ENCODE data around the gene STK33.

Gene STK33

GRCh38 chr11:8371516-8371884 is 222.5 kb downstream of the STK33 start:
- POLR2A ChIA-PET, result no interaction called here

DNA sequence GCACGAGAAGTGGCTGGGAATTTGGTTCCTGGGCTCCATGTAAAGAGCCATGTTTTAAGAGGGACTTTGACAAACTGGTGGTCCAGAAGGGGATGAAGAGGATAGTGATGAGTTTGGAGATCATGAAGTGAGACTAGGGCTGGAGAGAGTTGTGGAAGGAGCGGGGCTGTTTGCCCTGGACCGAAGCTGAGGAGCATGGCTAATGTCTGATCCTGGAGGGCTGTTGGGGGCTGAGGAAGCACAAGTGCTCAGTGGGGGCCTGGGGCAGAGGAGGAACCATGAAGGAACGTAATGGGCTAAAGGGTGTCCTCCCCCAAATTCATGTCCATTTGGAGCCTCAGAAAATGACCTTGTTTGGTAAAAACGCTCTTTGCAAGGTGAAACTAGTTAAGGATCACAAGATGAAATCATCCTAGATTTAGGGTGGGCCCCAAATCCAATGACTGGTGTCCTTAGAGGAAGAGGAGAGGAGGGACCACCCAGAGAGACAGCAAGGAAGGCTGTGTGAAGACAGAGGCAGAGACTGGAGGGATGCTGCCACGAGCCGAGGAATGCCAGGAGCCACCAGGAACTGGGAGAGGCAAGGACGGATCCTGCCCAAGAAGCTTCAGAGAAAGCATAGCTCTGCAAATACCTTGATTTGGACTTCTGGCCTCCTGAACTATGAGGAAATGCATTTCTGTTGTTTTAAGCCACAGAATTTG is 223.1 kb downstream of the STK33 start:
- H3K4me3 ChIP-seq (ENCODE audit: control insufficient read depth in 1 of 7, extremely low read depth in 1 of 7, insufficient read depth in 4 of 7, low read depth in 2 of 7, low read length in 6 of 7), result no peak overlapping the region
- no peaks in the 10 kb centered on the region for H3K27me3 ChIP-seq (replicated peaks in 2 of 5; ENCODE audit: control insufficient read depth in 4 of 5, insufficient read depth in 5 of 5, low read length in 4 of 5)
- POLR2A ChIA-PET, result no interaction called here
- no peaks in the 10 kb centered on the region for H3K4me1 ChIP-seq (ENCODE audit: control extremely low read depth in 1 of 4, control insufficient read depth in 4 of 4, insufficient read depth in 4 of 4, low read length in 3 of 4)
- CTCF ChIA-PET, result no interaction called here
- no peaks in the 10 kb centered on the region for H3K36me3 ChIP-seq (ENCODE audit: control insufficient read depth in 4 of 4, insufficient read depth in 4 of 4, low read length in 3 of 4)
- WGBS (ENCODE audit: insufficient coverage), result 99% methylated on average over 8 of the region's 8 CpGs
- no peak for DNase-seq
- no peak overlapping the region for H3K27ac ChIP-seq (ENCODE audit: insufficient read depth in 1 of 2, low read depth in 1 of 2, low read length in 2 of 2, poor library complexity in 1 of 2, severe bottlenecking in 2 of 2)
- no peaks in the 10 kb centered on the region for H3K9me3 ChIP-seq (ENCODE audit: control extremely low read depth in 1 of 5, control insufficient read depth in 4 of 5, insufficient read depth in 2 of 5, low read depth in 1 of 5, low read length in 4 of 5)

More at GRCh38 chr11:8371516-8371884, 222.5 kb downstream of the STK33 start:
- WGBS (ENCODE audit: insufficient coverage), result 50% methylated on average over 1 of the region's 1 CpG
- Histone ChIP-seq H3K9me3 (ENCODE audit: control extremely low read depth in 1 of 5, control insufficient read depth in 4 of 5, insufficient read depth in 2 of 5, low read depth in 1 of 5, low read length in 4 of 5) (no peaks in the 10 kb centered on the region), H3K27ac (ENCODE audit: insufficient read depth in 1 of 2, low read depth in 1 of 2, low read length in 2 of 2, poor library complexity in 1 of 2, severe bottlenecking in 2 of 2) (no peak overlapping the region), H3K27me3 (replicated peaks in 2 of 5; ENCODE audit: control insufficient read depth in 4 of 5, insufficient read depth in 5 of 5, low read length in 4 of 5) (no peaks in the 10 kb centered on the region), H3K36me3 (ENCODE audit: control insufficient read depth in 4 of 4, insufficient read depth in 4 of 4, low read length in 3 of 4) (no peaks in the 10 kb centered on the region), H3K4me1 (ENCODE audit: control extremely low read depth in 1 of 4, control insufficient read depth in 4 of 4, insufficient read depth in 4 of 4, low read length in 3 of 4) (no peaks in the 10 kb centered on the region), H3K4me3 (ENCODE audit: control insufficient read depth in 1 of 7, extremely low read depth in 1 of 7, insufficient read depth in 4 of 7, low read depth in 2 of 7, low read length in 6 of 7) (no peak overlapping the region)
- DNase-seq, result no peak
- CTCF ChIA-PET, result interaction anchor here (1.0 kb wide), 1 partner anchor 107 kb away, joined by 3 read pairs; the partner anchor contains the start of gene LMO1

- WGBS (ENCODE audit: insufficient coverage), result 99% methylated on average over 7 of the region's 7 CpGs
- CTCF ChIA-PET, result interaction anchor here (0.5 kb wide), 1 partner anchor 186 kb away, joined by 3 read pairs; no protein-coding TSS in a partner anchor
- DNase-seq, result no peak
- POLR2A ChIA-PET, result no interaction called here
- Histone ChIP-seq H3K27ac (ENCODE audit: insufficient read depth in 1 of 2, low read depth in 1 of 2, low read length in 2 of 2, poor library complexity in 1 of 2, severe bottlenecking in 2 of 2) (no peak overlapping the region), H3K9me3 (ENCODE audit: control extremely low read depth in 1 of 5, control insufficient read depth in 4 of 5, insufficient read depth in 2 of 5, low read depth in 1 of 5, low read length in 4 of 5) (no peaks in the 10 kb centered on the region), H3K36me3 (ENCODE audit: control insufficient read depth in 4 of 4, insufficient read depth in 4 of 4, low read length in 3 of 4) (no peaks in the 10 kb centered on the region), H3K4me3 (ENCODE audit: control insufficient read depth in 1 of 7, extremely low read depth in 1 of 7, insufficient read depth in 4 of 7, low read depth in 2 of 7, low read length in 6 of 7) (no peak overlapping the region), H3K27me3 (replicated peaks in 2 of 5; ENCODE audit: control insufficient read depth in 4 of 5, insufficient read depth in 5 of 5, low read length in 4 of 5) (no peaks in the 10 kb centered on the region), H3K4me1 (ENCODE audit: control extremely low read depth in 1 of 4, control insufficient read depth in 4 of 4, insufficient read depth in 4 of 4, low read length in 3 of 4) (no peaks in the 10 kb centered on the region)
Observed at GRCh38 chr11:8369592-8370205, 224.3 kb downstream of the STK33 start.

- Histone ChIP-seq H3K27me3 (replicated peaks in 2 of 5; ENCODE audit: control insufficient read depth in 4 of 5, insufficient read depth in 5 of 5, low read length in 4 of 5) (no peaks in the 10 kb centered on the region), H3K36me3 (ENCODE audit: control insufficient read depth in 4 of 4, insufficient read depth in 4 of 4, low read length in 3 of 4) (no peaks in the 10 kb centered on the region), H3K4me3 (ENCODE audit: control insufficient read depth in 1 of 7, extremely low read depth in 1 of 7, insufficient read depth in 4 of 7, low read depth in 2 of 7, low read length in 6 of 7) (no peak overlapping the region), H3K4me1 (ENCODE audit: control extremely low read depth in 1 of 4, control insufficient read depth in 4 of 4, insufficient read depth in 4 of 4, low read length in 3 of 4) (no peaks in the 10 kb centered on the region), H3K9me3 (ENCODE audit: control extremely low read depth in 1 of 5, control insufficient read depth in 4 of 5, insufficient read depth in 2 of 5, low read depth in 1 of 5, low read length in 4 of 5) (no peaks in the 10 kb centered on the region), H3K27ac (ENCODE audit: insufficient read depth in 1 of 2, low read depth in 1 of 2, low read length in 2 of 2, poor library complexity in 1 of 2, severe bottlenecking in 2 of 2) (no peak overlapping the region)
- DNase-seq, result no peak
- 94% methylated on average over 7 of the region's 10 CpGs for WGBS (ENCODE audit: insufficient coverage)
- ChIA-PET POLR2A (no interaction called here), CTCF (no interaction called here)
Observed at GRCh38 chr11:8368772-8369171, 225.3 kb downstream of the STK33 start.

- WGBS (ENCODE audit: insufficient coverage), result 66% methylated on average over 5 of the region's 7 CpGs
- Histone ChIP-seq H3K4me3 (ENCODE audit: control insufficient read depth in 1 of 7, extremely low read depth in 1 of 7, insufficient read depth in 4 of 7, low read depth in 2 of 7, low read length in 6 of 7) (no peak overlapping the region), H3K36me3 (ENCODE audit: control insufficient read depth in 4 of 4, insufficient read depth in 4 of 4, low read length in 3 of 4) (no peaks in the 10 kb centered on the region), H3K27ac (ENCODE audit: insufficient read depth in 1 of 2, low read depth in 1 of 2, low read length in 2 of 2, poor library complexity in 1 of 2, severe bottlenecking in 2 of 2) (no peak overlapping the region), H3K27me3 (replicated peaks in 2 of 5; ENCODE audit: control insufficient read depth in 4 of 5, insufficient read depth in 5 of 5, low read length in 4 of 5) (no peaks in the 10 kb centered on the region), H3K4me1 (ENCODE audit: control extremely low read depth in 1 of 4, control insufficient read depth in 4 of 4, insufficient read depth in 4 of 4, low read length in 3 of 4) (no peaks in the 10 kb centered on the region), H3K9me3 (ENCODE audit: control extremely low read depth in 1 of 5, control insufficient read depth in 4 of 5, insufficient read depth in 2 of 5, low read depth in 1 of 5, low read length in 4 of 5) (no peaks in the 10 kb centered on the region)
- DNase-seq, result no peak
- ChIA-PET POLR2A (no interaction called here), CTCF (no interaction called here)
Observed at GRCh38 chr11:8368194-8368593, 225.8 kb downstream of the STK33 start.

- no peak overlapping the region for H3K4me3 ChIP-seq (ENCODE audit: control insufficient read depth in 1 of 7, extremely low read depth in 1 of 7, insufficient read depth in 4 of 7, low read depth in 2 of 7, low read length in 6 of 7)
- H3K27me3 ChIP-seq (replicated peaks in 2 of 5; ENCODE audit: control insufficient read depth in 4 of 5, insufficient read depth in 5 of 5, low read length in 4 of 5), result no peaks in the 10 kb centered on the region
- WGBS (ENCODE audit: insufficient coverage), result 97% methylated on average over 5 of the region's 6 CpGs
- H3K4me1 ChIP-seq (ENCODE audit: control extremely low read depth in 1 of 4, control insufficient read depth in 4 of 4, insufficient read depth in 4 of 4, low read length in 3 of 4), result no peaks in the 10 kb centered on the region
- no peak overlapping the region for H3K27ac ChIP-seq (ENCODE audit: insufficient read depth in 1 of 2, low read depth in 1 of 2, low read length in 2 of 2, poor library complexity in 1 of 2, severe bottlenecking in 2 of 2)
- POLR2A ChIA-PET, result no interaction called here
- CTCF ChIA-PET, result no interaction called here
- H3K36me3 ChIP-seq (ENCODE audit: control insufficient read depth in 4 of 4, insufficient read depth in 4 of 4, low read length in 3 of 4), result no peaks in the 10 kb centered on the region
- no peaks in the 10 kb centered on the region for H3K9me3 ChIP-seq (ENCODE audit: control extremely low read depth in 1 of 5, control insufficient read depth in 4 of 5, insufficient read depth in 2 of 5, low read depth in 1 of 5, low read length in 4 of 5)
- DNase-seq, result no peak
Observed at GRCh38 chr11:8366316-8366715, 227.7 kb downstream of the STK33 start.

DNA sequence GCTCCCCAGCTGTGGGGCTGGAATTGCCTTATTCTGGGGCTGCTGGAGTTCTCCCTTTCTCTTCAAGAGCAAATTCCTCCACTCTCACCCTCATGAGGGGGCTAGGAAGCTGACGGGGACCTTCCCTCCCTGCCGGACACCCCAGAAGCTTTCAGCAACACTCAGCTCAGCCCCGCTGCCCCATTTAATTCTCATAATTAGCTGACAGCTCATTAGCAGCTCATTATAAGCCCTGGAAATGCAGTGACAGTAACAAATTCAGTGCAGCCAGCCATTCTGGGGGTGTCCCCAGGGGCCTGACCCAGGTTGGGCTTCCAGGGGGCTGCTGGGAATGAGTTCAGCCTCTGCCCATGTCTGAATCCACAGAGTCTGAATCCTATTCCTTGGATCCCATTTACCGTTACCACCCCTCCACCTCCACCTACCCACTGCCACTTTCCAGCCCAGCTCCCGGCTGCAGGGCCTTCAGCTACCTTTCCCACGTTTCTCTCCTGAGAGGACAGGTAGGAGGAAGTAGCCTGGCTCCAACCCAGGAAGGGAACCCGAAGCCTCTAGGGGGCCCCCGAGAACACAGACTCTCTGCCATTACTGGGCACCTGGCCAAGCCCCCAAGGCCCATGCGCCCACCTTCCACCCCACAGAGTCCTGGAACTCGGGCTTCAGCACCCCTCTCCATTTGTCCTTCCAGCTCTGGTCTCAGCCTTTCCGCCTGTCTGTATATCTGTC is 228.6 kb downstream of the STK33 start:
- Histone ChIP-seq H3K36me3 (ENCODE audit: control insufficient read depth in 4 of 4, insufficient read depth in 4 of 4, low read length in 3 of 4) (no peaks in the 10 kb centered on the region), H3K9me3 (ENCODE audit: control extremely low read depth in 1 of 5, control insufficient read depth in 4 of 5, insufficient read depth in 2 of 5, low read depth in 1 of 5, low read length in 4 of 5) (no peaks in the 10 kb centered on the region), H3K4me1 (ENCODE audit: control extremely low read depth in 1 of 4, control insufficient read depth in 4 of 4, insufficient read depth in 4 of 4, low read length in 3 of 4) (no peaks in the 10 kb centered on the region), H3K27ac (ENCODE audit: insufficient read depth in 1 of 2, low read depth in 1 of 2, low read length in 2 of 2, poor library complexity in 1 of 2, severe bottlenecking in 2 of 2) (no peak overlapping the region), H3K4me3 (ENCODE audit: control insufficient read depth in 1 of 7, extremely low read depth in 1 of 7, insufficient read depth in 4 of 7, low read depth in 2 of 7, low read length in 6 of 7) (no peak overlapping the region), H3K27me3 (replicated peaks in 2 of 5; ENCODE audit: control insufficient read depth in 4 of 5, insufficient read depth in 5 of 5, low read length in 4 of 5) (no peaks in the 10 kb centered on the region)
- ChIA-PET POLR2A (no interaction called here), CTCF (interaction anchor here (1.2 kb wide), 1 partner anchor 33 kb away, joined by 3 read pairs; no protein-coding TSS in a partner anchor)
- DNase-seq, result no peak
- WGBS (ENCODE audit: insufficient coverage), result 87% methylated on average over 8 of the region's 11 CpGs

Measured in common myeloid progenitor, CD34-positive (primary cell).